T-helper 1 cell treated with Interleukin-12 subunit alpha and Interleukin-12 subunit beta and Interleukin-4 antibody, amounts not matched to agents 30 ng/mL and 1 ng/mL, for 36 hours (primary cell): ENCODE results near the gene KMT5B. TPM values are rescaled to one million over a fixed set of nuclear protein-coding genes. Genes with fewer than 3 reads are reported as not detected.

Source experiments
- intact Hi-C: fragments of 100-400 bp; cut with micrococcal nuclease; formaldehyde crosslinking; loops from one replicate; pipeline ENCODE4 v1.15.1; 2024
- total RNA-seq: library from RNA; stranded (reverse); gene quantifications from 2 replicates; pipeline ENCODE4 v1.2.3, GENCODE V29; 2022

Gene KMT5B
- total RNA-seq, 1 donor from 2014 or later: 36.7 TPM

- intact Hi-C loops: no loop called here
Observed at GRCh38 chr11:68189082-68189481, 24.0 kb downstream of the KMT5B start.

- intact Hi-C loops: no loop called here
Observed at GRCh38 chr11:68186061-68186460, 27.0 kb downstream of the KMT5B start.

GRCh38 chr11:68181719-68182451 is 31.2 kb downstream of the KMT5B start:
- intact Hi-C loops: no loop called here

GRCh38 chr11:68179847-68180246 is 33.2 kb downstream of the KMT5B start:
- intact Hi-C loops: no loop called here

- intact Hi-C loops: no loop called here
Observed at GRCh38 chr11:68177877-68178276, 35.2 kb downstream of the KMT5B start.

GRCh38 chr11:68173926-68174325 is 39.2 kb downstream of the KMT5B start:
- intact Hi-C loops: no loop called here

- intact Hi-C loops: no loop called here
Observed at GRCh38 chr11:68169442-68169841, 43.7 kb downstream of the KMT5B start.

- intact Hi-C loops: no loop called here
Observed at GRCh38 chr11:68168694-68169093, 44.4 kb downstream of the KMT5B start.

- intact Hi-C loops: no loop called here
Observed at GRCh38 chr11:68167474-68167873, 45.6 kb downstream of the KMT5B start.

- intact Hi-C loops: no loop called here
Observed at GRCh38 chr11:68166969-68167368, 46.1 kb downstream of the KMT5B start.

GRCh38 chr11:68165601-68166000 is 47.5 kb downstream of the KMT5B start:
- intact Hi-C loops: no loop called here

- intact Hi-C loops: no loop called here
Observed at GRCh38 chr11:68164437-68164836, 48.7 kb downstream of the KMT5B start.

GRCh38 chr11:68163691-68164090 is 49.4 kb downstream of the KMT5B start:
- intact Hi-C loops: no loop called here

GRCh38 chr11:68160100-68160695 is 52.9 kb downstream of the KMT5B start:
- intact Hi-C loops: no loop called here

- intact Hi-C loops: no loop called here
Observed at GRCh38 chr11:68159665-68160064, 53.4 kb downstream of the KMT5B start.

- intact Hi-C loops: no loop called here
Observed at GRCh38 chr11:68159161-68159560, 53.9 kb downstream of the KMT5B start.

- intact Hi-C loops: no loop called here
Observed at GRCh38 chr11:68158580-68158979, 54.5 kb downstream of the KMT5B start.

- intact Hi-C loops: no loop called here
Observed at GRCh38 chr11:68153742-68154141, 59.4 kb downstream of the KMT5B start.

- intact Hi-C loops: no loop called here
Observed at GRCh38 chr11:68150037-68150436, 63.1 kb downstream of the KMT5B start.

- intact Hi-C loops: loop anchor here (5.0 kb wide), 1 partner anchor 1042 kb away; no protein-coding TSS in a partner anchor
Observed at GRCh38 chr11:68149417-68149816, 63.7 kb downstream of the KMT5B start.

GRCh38 chr11:68148879-68149278 is 64.2 kb downstream of the KMT5B start:
- intact Hi-C loops: loop anchor here (5.0 kb wide), 1 partner anchor 1042 kb away; no protein-coding TSS in a partner anchor

GRCh38 chr11:68148071-68148805 is 64.9 kb downstream of the KMT5B start:
- intact Hi-C loops: loop anchor here (5.0 kb wide), 1 partner anchor 1041 kb away; no protein-coding TSS in a partner anchor
